ENCODE results near the gene C1GALT1. TPM values are rescaled to one million over a fixed set of nuclear protein-coding genes. Genes with fewer than 3 reads are reported as not detected.
"Not testable (repeated sequence)": the region's sequence is repeated elsewhere in the genome, so short reads cannot be mapped to it uniquely, and the experiment has no call there.

The C1GALT1 gene
- total RNA-seq, 2 donors from 2014 or later: 30.7 to 49.3 TPM

GRCh38 chr7:7242899-7243298 lies 60.6 kb downstream of the C1GALT1 start:
- H3K4me3 Mint-ChIP-seq: no peak overlapping the region
- ATAC-seq (no peak), DNase-seq (ENCODE audit: low spot score) (no peak)
- no peaks in the 10 kb centered on the region for H3K27me3 Mint-ChIP-seq
- H3K9me3 Mint-ChIP-seq: no peaks in the 10 kb centered on the region
- peaks cover 6 to 9% of the 10 kb centered on the region in 2 donors for H3K4me1 Mint-ChIP-seq (ENCODE audit: low read depth in 2 of 2)
- H3K27ac Mint-ChIP-seq: no peak overlapping the region
- H3K36me3 Mint-ChIP-seq: peaks cover 23% of the 10 kb centered on the region

GRCh38 chr7:7245233-7245632 lies 62.9 kb downstream of the C1GALT1 start:
- not testable (repeated sequence) for H3K4me3 Mint-ChIP-seq; H3K9me3 Mint-ChIP-seq; H3K4me1 Mint-ChIP-seq (ENCODE audit: low read depth in 2 of 2); H3K27ac Mint-ChIP-seq; H3K27me3 Mint-ChIP-seq; DNase-seq (ENCODE audit: low spot score); ATAC-seq
- H3K36me3 Mint-ChIP-seq: peaks cover 13% of the 10 kb centered on the region

DNA sequence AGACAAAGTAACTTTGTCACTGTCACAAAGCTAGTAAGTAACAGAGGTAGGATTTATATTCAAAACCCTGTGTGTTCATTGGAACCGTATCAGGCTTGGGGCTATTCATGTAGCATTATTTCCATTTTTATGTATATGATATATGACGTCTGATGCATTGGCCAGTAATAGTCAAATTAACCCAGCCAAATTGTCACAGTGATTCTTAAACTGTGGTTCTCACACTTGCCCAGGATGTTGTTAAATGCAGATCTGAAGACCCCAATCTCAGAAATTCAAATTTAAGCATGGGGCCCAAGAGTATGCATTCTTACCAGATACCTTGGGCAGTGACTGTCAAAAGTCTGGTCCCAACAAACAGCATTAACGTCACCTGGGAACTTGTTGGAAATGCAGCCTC lies 63.9 kb downstream of the C1GALT1 start:
- ATAC-seq: no peak
- Mint-ChIP-seq H3K27me3 (no peaks in the 10 kb centered on the region), H3K27ac (no peak overlapping the region), H3K4me3 (no peak overlapping the region), H3K36me3 (peaks cover 13% of the 10 kb centered on the region), H3K9me3 (no peaks in the 10 kb centered on the region), H3K4me1 (ENCODE audit: low read depth in 2 of 2) (peaks cover 5 to 9% of the 10 kb centered on the region in 2 donors)
- no peak for DNase-seq (ENCODE audit: low spot score)

- Mint-ChIP-seq H3K9me3 (no peaks in the 10 kb centered on the region), H3K27ac (peak overlapping the region; percentile 41 to 82)
Observed at GRCh38 chr7:7247658-7248057, 65.3 kb downstream of the C1GALT1 start.

GRCh38 chr7:7249814-7250213 lies 67.5 kb downstream of the C1GALT1 start:
- no peak for ATAC-seq
- DNase-seq (ENCODE audit: low spot score): no peak
- Mint-ChIP-seq H3K9me3 (no peaks in the 10 kb centered on the region), H3K4me1 (ENCODE audit: low read depth in 2 of 2) (peaks cover 7 to 11% of the 10 kb centered on the region in 2 donors), H3K27ac (no peak overlapping the region), H3K27me3 (no peaks in the 10 kb centered on the region), H3K4me3 (no peak overlapping the region), H3K36me3 (no peaks in the 10 kb centered on the region)

More at GRCh38 chr7:7247658-7248057, 65.3 kb downstream of the C1GALT1 start:
- DNase-seq (ENCODE audit: low spot score) (no peak), ATAC-seq (no peak)
- Mint-ChIP-seq H3K27me3 (no peaks in the 10 kb centered on the region), H3K4me1 (ENCODE audit: low read depth in 2 of 2) (peaks cover 9% of the 10 kb centered on the region in 2 donors), H3K36me3 (peaks cover 9% of the 10 kb centered on the region), H3K4me3 (peak overlapping the region; percentile 78)

DNA sequence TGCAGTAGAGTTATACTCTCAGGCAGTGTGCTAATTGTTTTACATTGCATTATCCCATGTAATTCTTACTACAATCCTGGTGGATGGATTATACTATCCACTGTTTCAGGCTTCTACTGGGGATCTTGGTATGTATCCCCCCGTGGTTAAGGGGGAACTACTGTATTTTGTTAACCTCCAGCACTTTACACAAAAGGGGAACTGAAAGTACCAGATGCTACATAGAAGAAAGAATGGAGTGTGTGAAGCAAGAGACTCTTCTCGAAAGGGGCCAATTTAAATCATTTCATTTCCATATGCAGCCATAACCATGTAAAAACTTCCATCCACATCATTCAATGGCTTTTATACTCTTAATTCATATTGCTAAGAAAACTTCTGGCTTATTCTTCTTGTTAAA lies 69.4 kb downstream of the C1GALT1 start:
- Mint-ChIP-seq H3K9me3 (no peaks in the 10 kb centered on the region), H3K36me3 (no peaks in the 10 kb centered on the region), H3K4me3 (no peak overlapping the region), H3K27me3 (no peaks in the 10 kb centered on the region), H3K27ac (peak overlapping the region in 1 of 2 donors; percentile 74), H3K4me1 (ENCODE audit: low read depth in 2 of 2) (peaks cover 11 to 20% of the 10 kb centered on the region in 2 donors)
- ATAC-seq (no peak), DNase-seq (ENCODE audit: low spot score) (no peak)

- ATAC-seq (no peak), DNase-seq (ENCODE audit: low spot score) (no peak)
- Mint-ChIP-seq H3K27me3 (no peaks in the 10 kb centered on the region), H3K4me3 (no peak overlapping the region), H3K4me1 (ENCODE audit: low read depth in 2 of 2) (peaks cover 28 to 32% of the 10 kb centered on the region in 2 donors), H3K36me3 (no peaks in the 10 kb centered on the region), H3K9me3 (no peaks in the 10 kb centered on the region), H3K27ac (peak overlapping the region in 1 of 2 donors; percentile 20)
Observed at GRCh38 chr7:7254319-7254718, 72.0 kb downstream of the C1GALT1 start.

DNA sequence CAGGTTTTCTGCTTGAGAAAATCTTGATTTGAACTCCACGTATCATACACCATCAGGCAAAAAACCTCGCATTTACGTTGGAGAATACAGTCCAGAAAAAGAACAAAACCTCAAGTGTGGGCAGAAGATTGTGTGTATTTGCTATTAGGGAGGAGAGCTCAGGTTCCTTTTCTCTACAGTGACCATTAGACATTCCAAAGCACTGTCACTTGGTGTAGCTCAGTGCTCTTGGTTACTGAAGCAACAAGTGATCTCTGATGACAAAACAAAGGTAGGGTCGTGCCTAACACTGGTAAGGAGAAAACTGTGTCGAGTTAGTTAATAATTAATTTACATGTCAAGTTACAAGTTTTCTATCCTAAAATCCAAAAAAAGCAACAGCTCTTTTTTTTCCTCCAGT lies 72.6 kb downstream of the C1GALT1 start:
- Mint-ChIP-seq H3K4me3 (no peak overlapping the region), H3K27me3 (no peaks in the 10 kb centered on the region), H3K27ac (peak overlapping the region in 1 of 2 donors; percentile 20), H3K9me3 (no peaks in the 10 kb centered on the region), H3K36me3 (no peaks in the 10 kb centered on the region), H3K4me1 (ENCODE audit: low read depth in 2 of 2) (peaks cover 31 to 32% of the 10 kb centered on the region in 2 donors)
- DNase-seq (ENCODE audit: low spot score): no peak
- ATAC-seq: no peak

DNA sequence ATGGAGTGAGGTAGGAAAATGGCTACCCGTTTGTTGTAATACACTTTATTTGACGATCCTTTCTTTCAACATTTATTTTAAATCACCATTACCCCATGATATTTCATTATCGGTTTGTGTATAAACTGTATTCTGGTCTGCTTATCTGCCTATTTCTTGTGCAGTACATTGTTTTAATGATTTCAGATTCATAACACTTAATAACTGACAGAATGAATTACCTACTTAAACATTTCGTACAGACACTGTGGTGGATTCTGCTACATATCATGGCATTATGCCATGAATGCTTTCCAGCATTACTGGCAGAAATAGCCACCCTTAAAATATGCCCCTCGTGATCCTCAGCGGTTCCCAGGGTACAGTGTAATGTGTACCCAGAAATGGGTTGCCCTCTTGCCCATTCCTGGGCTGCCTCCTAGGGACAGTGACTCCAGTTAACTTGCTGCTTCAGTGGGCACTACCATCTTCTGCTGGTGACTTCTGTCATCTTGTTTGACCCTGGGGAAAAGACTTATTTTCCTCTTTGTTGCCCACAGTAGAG lies 74.5 kb downstream of the C1GALT1 start:
- Mint-ChIP-seq H3K4me3 (peak overlapping the region; percentile 79), H3K4me1 (ENCODE audit: low read depth in 2 of 2) (peaks cover 33 to 38% of the 10 kb centered on the region in 2 donors), H3K27me3 (no peaks in the 10 kb centered on the region), H3K9me3 (peaks cover 3% of the 10 kb centered on the region), H3K36me3 (no peaks in the 10 kb centered on the region), H3K27ac (peak overlapping the region; percentile 81 to 92)
- DNase-seq (ENCODE audit: low spot score) (no peak), ATAC-seq (no peak)

GRCh38 chr7:7257899-7258692 lies 75.8 kb downstream of the C1GALT1 start:
- Mint-ChIP-seq H3K4me1 (ENCODE audit: low read depth in 2 of 2) (peaks cover 39 to 45% of the 10 kb centered on the region in 2 donors), H3K4me3 (peak overlapping the region; percentile 79), H3K27ac (peak overlapping the region; percentile 81 to 92), H3K27me3 (no peaks in the 10 kb centered on the region), H3K36me3 (no peaks in the 10 kb centered on the region), H3K9me3 (peaks cover 3% of the 10 kb centered on the region)
- ATAC-seq: peak; percentile 80 to 83
- DNase-seq (ENCODE audit: low spot score): no peak

DNA sequence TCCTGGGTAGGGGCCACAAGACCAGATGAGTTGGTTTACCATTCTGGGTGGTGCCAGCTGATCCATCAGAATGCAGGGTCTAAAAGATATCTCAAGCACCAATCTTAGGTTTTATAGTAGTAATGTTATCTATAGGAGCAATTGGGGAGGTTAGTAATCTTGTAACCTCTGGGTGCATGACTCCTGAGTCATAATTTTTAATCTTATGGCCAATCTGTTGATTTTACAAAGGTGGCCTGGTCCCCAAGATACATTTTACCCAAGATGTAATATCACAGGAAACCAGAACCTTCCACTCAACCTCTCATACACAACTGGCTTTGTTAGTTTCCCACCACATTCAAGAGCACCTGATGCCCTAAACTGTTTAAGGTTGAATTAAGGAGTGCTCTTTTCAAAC lies 79.5 kb downstream of the C1GALT1 start:
- no peak overlapping the region for H3K4me3 Mint-ChIP-seq
- DNase-seq (ENCODE audit: low spot score) (no peak), ATAC-seq (no peak)
- H3K27me3 Mint-ChIP-seq: no peaks in the 10 kb centered on the region
- peaks cover 3% of the 10 kb centered on the region for H3K9me3 Mint-ChIP-seq
- peaks cover 32 to 41% of the 10 kb centered on the region in 2 donors for H3K4me1 Mint-ChIP-seq (ENCODE audit: low read depth in 2 of 2)
- no peaks in the 10 kb centered on the region for H3K36me3 Mint-ChIP-seq
- peak overlapping the region in 1 of 2 donors; percentile 57 for H3K27ac Mint-ChIP-seq

DNA sequence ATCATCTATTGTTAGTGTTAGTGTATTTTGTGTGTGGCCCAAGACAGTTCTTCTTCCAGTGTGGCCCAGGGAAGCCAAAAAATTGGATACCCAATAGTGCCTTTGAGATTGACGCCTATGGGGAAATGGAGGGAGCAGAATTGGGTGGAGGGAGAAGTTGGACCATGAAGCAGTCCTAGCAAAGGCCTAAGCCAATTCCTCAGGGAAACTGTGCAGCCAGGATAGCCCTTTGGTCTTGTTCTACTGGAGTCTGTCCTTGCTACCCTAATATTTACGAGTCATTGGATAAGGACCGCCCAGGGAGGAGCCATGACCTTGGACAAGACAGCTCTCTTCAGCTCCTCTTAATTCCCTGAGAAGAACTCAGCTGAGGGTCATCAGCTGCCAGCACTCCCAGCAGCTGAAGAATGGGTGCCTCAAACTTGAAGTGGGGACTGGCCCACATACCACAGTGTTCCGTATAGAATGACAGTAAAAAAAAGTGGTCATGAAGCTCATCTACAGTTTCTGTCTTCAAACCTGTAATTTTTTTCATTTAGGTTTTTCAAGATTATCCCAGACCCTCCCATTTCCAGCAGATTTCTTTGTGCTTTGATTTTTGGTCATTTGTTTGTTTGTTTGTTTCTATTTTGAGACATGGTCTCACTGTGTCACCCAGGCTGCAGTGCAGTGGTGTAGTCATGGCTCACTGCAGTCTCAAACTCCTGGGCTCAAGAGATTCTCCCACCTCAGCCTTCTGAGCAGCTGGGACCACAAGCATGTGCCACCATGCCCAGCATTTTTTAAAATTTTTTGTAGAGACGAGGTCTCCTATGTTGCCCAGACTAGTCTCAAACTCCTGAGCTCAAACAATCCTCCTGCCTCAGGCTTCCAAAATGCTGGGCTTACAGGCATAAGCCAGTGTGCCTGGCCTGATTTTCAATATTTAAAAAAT lies 81.2 kb downstream of the C1GALT1 start:
- H3K27ac Mint-ChIP-seq: peak overlapping the region in 1 of 2 donors; percentile 47
- ATAC-seq: no peak
- no peaks in the 10 kb centered on the region for H3K27me3 Mint-ChIP-seq
- H3K4me1 Mint-ChIP-seq (ENCODE audit: low read depth in 2 of 2): peaks cover 16 to 28% of the 10 kb centered on the region in 2 donors
- H3K4me3 Mint-ChIP-seq: no peak overlapping the region
- H3K36me3 Mint-ChIP-seq: no peaks in the 10 kb centered on the region
- H3K9me3 Mint-ChIP-seq: peaks cover 3% of the 10 kb centered on the region
- DNase-seq (ENCODE audit: low spot score): no peak

GRCh38 chr7:7264306-7265040 lies 82.1 kb downstream of the C1GALT1 start:
- DNase-seq (ENCODE audit: low spot score) (no peak), ATAC-seq (no peak)
- Mint-ChIP-seq H3K4me1 (ENCODE audit: low read depth in 2 of 2) (peaks cover 12 to 22% of the 10 kb centered on the region in 2 donors), H3K27me3 (no peaks in the 10 kb centered on the region), H3K27ac (peak overlapping the region in 1 of 2 donors; percentile 37), H3K9me3 (peaks cover 3% of the 10 kb centered on the region), H3K36me3 (no peaks in the 10 kb centered on the region), H3K4me3 (no peak overlapping the region)

All from natural killer cell treated with Interleukin-12 subunit alpha and Interleukin-12 subunit beta and Interleukin-15 and Interleukin-18, amount 100 ng/mL, for 72 hours (primary cell).